Activated naive CD8-positive, alpha-beta T cell treated with anti-CD3 and anti-CD28 coated beads, Interleukin-2, amount 10 ng/mL, durations not matched to agents 7 days and 5 days (primary cell): Measurements from ENCODE around the gene WBP1L. TPM values are rescaled to one million over a fixed set of nuclear protein-coding genes. Genes with fewer than 3 reads are reported as not detected.
A peak's percentile ranks its signal among the peaks of the same experiment; 100 is the strongest.
"Not testable (repeated sequence)": the region's sequence is repeated elsewhere in the genome, so short reads cannot be mapped to it uniquely, and the experiment has no call there.

Experiments used
- ATAC-seq: fragments of 150-1000 bp; cut with Tn5 transposase; one replicate; pipeline ENCODE4 v1.10.0; 2021; ENCODE audit warnings: low read depth, moderate library complexity
- POLR2A ChIA-PET: fragments of 350-600 bp; sonication (Branson Sonifier 250); formaldehyde crosslinking; loops from one replicate; lab custom pipeline; 2021; ENCODE audit warnings: antibody characterized with exemption; lab: Charles Lee
- DNase-seq: peaks from one replicate; pipeline ENCODE4 v3.0.0; 2021
- H3K27ac Mint-ChIP-seq: one replicate; pipeline ENCODE4 v1.8.0; 2022; ENCODE audit warnings: mild to moderate bottlenecking, mixed read lengths
- H3K27me3 Mint-ChIP-seq: one replicate; pipeline ENCODE4 v1.8.0; 2022; ENCODE audit warnings: mild to moderate bottlenecking, moderate library complexity, mixed read lengths
- H3K36me3 Mint-ChIP-seq: one replicate; pipeline ENCODE4 v1.8.0; 2021; ENCODE audit warnings: mild to moderate bottlenecking, mixed read lengths
- H3K4me1 Mint-ChIP-seq: one replicate; pipeline ENCODE4 v1.8.0; 2021; ENCODE audit warnings: mixed read lengths
- H3K4me3 Mint-ChIP-seq: one replicate; pipeline ENCODE4 v1.8.0; 2022; ENCODE audit warnings: mild to moderate bottlenecking, moderate library complexity, mixed read lengths
- H3K9me3 Mint-ChIP-seq: one replicate; pipeline ENCODE4 v1.8.0; 2021; ENCODE audit warnings: mixed read lengths
- total RNA-seq, 2 experiments: library from RNA; stranded (reverse); gene quantifications; one replicate each; pipeline ENCODE4 v1.2.3, GENCODE V29; 2021

WBP1L gene
- total RNA-seq, 2 experiments from 2014 or later = 31.0 to 31.4 TPM

GRCh38 chr10:102713814-102714620 is 29.7 kb upstream of the WBP1L start, which contains the start of gene ARL3:
ARL3 (minus strand) TSS chr10:102714397; CDS start chr10:102714275, 122 bp downstream.
- POLR2A ChIA-PET = interaction anchor here (0.5 to 3.6 kb wide), 22 partner anchors 12 to 644 kb away, joined by 3 to 40 read pairs (median 6); partner anchors contain the start of genes ACTR1A, CNNM2, SUFU and TRIM8
- Mint-ChIP-seq H3K9me3 (no peaks in the 10 kb centered on the region), H3K36me3 (peaks cover 8% of the 10 kb centered on the region), H3K27ac (peak within 1 kb of the TSS; percentile 89), H3K4me1 (peaks cover 44% of the 10 kb centered on the region), H3K4me3 (peak within 1 kb of the TSS; percentile 94), H3K27me3 (no peaks in the 10 kb centered on the region)
- ATAC-seq (peak; percentile 94), DNase-seq (peak; percentile 93)

- ATAC-seq (peak; percentile 25), DNase-seq (no peak)
- H3K27me3 Mint-ChIP-seq = no peaks in the 10 kb centered on the region
- POLR2A ChIA-PET = interaction anchor here (0.5 to 3.6 kb wide), 18 partner anchors 11 to 644 kb away, joined by 3 to 40 read pairs (median 8); partner anchors contain the start of genes ACTR1A, CNNM2 and TRIM8
- peaks cover 46% of the 10 kb centered on the region for H3K4me1 Mint-ChIP-seq
- peak within 1 kb of the TSS; percentile 94 for H3K4me3 Mint-ChIP-seq
- H3K27ac Mint-ChIP-seq = peak within 1 kb of the TSS; percentile 89
- no peaks in the 10 kb centered on the region for H3K9me3 Mint-ChIP-seq
- H3K36me3 Mint-ChIP-seq = peaks cover 11% of the 10 kb centered on the region
Measured at GRCh38 chr10:102714621-102715455, 28.9 kb upstream of the WBP1L start, which contains the start of gene SFXN2. SFXN2 (plus strand) TSS chr10:102714636; CDS start chr10:102726637, 12,001 bp downstream.

GRCh38 chr10:102715880-102716279 is 27.9 kb upstream of the WBP1L start:
- Mint-ChIP-seq H3K36me3 (peaks cover 13% of the 10 kb centered on the region), H3K27me3 (no peaks in the 10 kb centered on the region), H3K27ac (no peak overlapping the region), H3K9me3 (no peaks in the 10 kb centered on the region), H3K4me3 (peak overlapping the region; percentile 41), H3K4me1 (peaks cover 47% of the 10 kb centered on the region)
- ATAC-seq (no peak), DNase-seq (no peak)
- POLR2A ChIA-PET = interaction anchor here (0.7 to 2.7 kb wide), 3 partner anchors 27 to 108 kb away, joined by 4 to 9 read pairs (median 7); no protein-coding TSS in a partner anchor

GRCh38 chr10:102716900-102717565 is 26.7 kb upstream of the WBP1L start:
- not testable (repeated sequence) for H3K9me3 Mint-ChIP-seq, DNase-seq, H3K27me3 Mint-ChIP-seq, H3K4me3 Mint-ChIP-seq, ATAC-seq, H3K27ac Mint-ChIP-seq
- peaks cover 17% of the 10 kb centered on the region for H3K36me3 Mint-ChIP-seq
- POLR2A ChIA-PET = interaction anchor here (0.6 to 0.7 kb wide), 2 partner anchors 18 to 218 kb away, joined by 4 to 6 read pairs; no protein-coding TSS in a partner anchor
- peaks cover 49% of the 10 kb centered on the region for H3K4me1 Mint-ChIP-seq

GRCh38 chr10:102718220-102718619 is 25.5 kb upstream of the WBP1L start:
- no peaks in the 10 kb centered on the region for H3K27me3 Mint-ChIP-seq
- ATAC-seq (no peak), DNase-seq (no peak)
- H3K36me3 Mint-ChIP-seq = peaks cover 18% of the 10 kb centered on the region
- H3K4me3 Mint-ChIP-seq = no peak overlapping the region
- no peaks in the 10 kb centered on the region for H3K9me3 Mint-ChIP-seq
- no peak overlapping the region for H3K27ac Mint-ChIP-seq
- peaks cover 44% of the 10 kb centered on the region for H3K4me1 Mint-ChIP-seq
- POLR2A ChIA-PET = no interaction called here

- Mint-ChIP-seq H3K27me3 (no peaks in the 10 kb centered on the region), H3K9me3 (no peaks in the 10 kb centered on the region), H3K36me3 (peaks cover 23% of the 10 kb centered on the region), H3K4me3 (no peak overlapping the region), H3K4me1 (peaks cover 42% of the 10 kb centered on the region), H3K27ac (no peak overlapping the region)
- POLR2A ChIA-PET = interaction anchor here (0.6 to 1.0 kb wide), 4 partner anchors 10 to 274 kb away, joined by 3 to 7 read pairs (median 4); partner anchors contain the start of gene TRIM8
- DNase-seq (no peak), ATAC-seq (no peak)
Measured at GRCh38 chr10:102720337-102720736, 23.4 kb upstream of the WBP1L start.

- Mint-ChIP-seq H3K4me1 (peaks cover 38% of the 10 kb centered on the region), H3K4me3 (no peak overlapping the region), H3K27me3 (no peaks in the 10 kb centered on the region), H3K36me3 (peaks cover 23% of the 10 kb centered on the region), H3K27ac (no peak overlapping the region), H3K9me3 (no peaks in the 10 kb centered on the region)
- no peak for DNase-seq
- ATAC-seq = no peak
- POLR2A ChIA-PET = interaction anchor here (0.8 to 1.1 kb wide), 3 partner anchors 10 to 79 kb away, joined by 3 to 7 read pairs (median 3); partner anchors contain the start of gene TRIM8
Measured at GRCh38 chr10:102720775-102721301, 22.9 kb upstream of the WBP1L start.

- Mint-ChIP-seq H3K4me1 (peaks cover 29% of the 10 kb centered on the region), H3K36me3 (peaks cover 23% of the 10 kb centered on the region), H3K27me3 (no peaks in the 10 kb centered on the region), H3K4me3 (no peak overlapping the region), H3K27ac (no peak overlapping the region), H3K9me3 (no peaks in the 10 kb centered on the region)
- POLR2A ChIA-PET = interaction anchor here (1.1 kb wide), 1 partner anchor 80 kb away, joined by 3 read pairs; no protein-coding TSS in a partner anchor
- ATAC-seq (no peak), DNase-seq (no peak)
Measured at GRCh38 chr10:102721954-102722353, 21.8 kb upstream of the WBP1L start.

- H3K27me3 Mint-ChIP-seq = no peaks in the 10 kb centered on the region
- no peak overlapping the region for H3K27ac Mint-ChIP-seq
- H3K36me3 Mint-ChIP-seq = peaks cover 17% of the 10 kb centered on the region
- H3K4me3 Mint-ChIP-seq = no peak overlapping the region
- DNase-seq (no peak), ATAC-seq (no peak)
- H3K4me1 Mint-ChIP-seq = peaks cover 26% of the 10 kb centered on the region
- POLR2A ChIA-PET = no interaction called here
- no peaks in the 10 kb centered on the region for H3K9me3 Mint-ChIP-seq
Measured at GRCh38 chr10:102723989-102724388, 19.8 kb upstream of the WBP1L start.

GRCh38 chr10:102726274-102726673 is 17.5 kb upstream of the WBP1L start:
- ATAC-seq (no peak), DNase-seq (no peak)
- Mint-ChIP-seq H3K27me3 (no peaks in the 10 kb centered on the region), H3K4me1 (peaks cover 23% of the 10 kb centered on the region), H3K36me3 (peaks cover 12% of the 10 kb centered on the region), H3K9me3 (no peaks in the 10 kb centered on the region), H3K27ac (no peak overlapping the region), H3K4me3 (no peak overlapping the region)
- POLR2A ChIA-PET = interaction anchor here (2.3 kb wide), 1 partner anchor 12 kb away, joined by 5 read pairs; the partner anchor contains the start of genes ARL3 and SFXN2

GRCh38 chr10:102727037-102727818 is 16.5 kb upstream of the WBP1L start:
- H3K4me3 Mint-ChIP-seq = no peak overlapping the region
- no peaks in the 10 kb centered on the region for H3K9me3 Mint-ChIP-seq
- H3K27me3 Mint-ChIP-seq = no peaks in the 10 kb centered on the region
- POLR2A ChIA-PET = interaction anchor here (0.5 to 2.3 kb wide), 2 partner anchors 13 to 15 kb away, joined by 3 to 5 read pairs; partner anchors contain the start of genes ARL3 and SFXN2
- no peak for ATAC-seq
- H3K27ac Mint-ChIP-seq = peak overlapping the region; percentile 5
- peaks cover 17% of the 10 kb centered on the region for H3K4me1 Mint-ChIP-seq
- no peak for DNase-seq
- peaks cover 7% of the 10 kb centered on the region for H3K36me3 Mint-ChIP-seq
